NCI-H2196 treated with DMSO at 0.1 percent for 48 hours (cell line): Measurements from ENCODE around the gene NOTCH2NLA.
"Not testable (repeated sequence)": the region's sequence is repeated elsewhere in the genome, so short reads cannot be mapped to it uniquely, and the experiment has no call there.

Experiments
- DNase-seq: peaks from one replicate; lab custom pipeline; 2025; ENCODE audit not compliant: unreplicated experiment; lab: John Stamatoyannopoulos, UW

Gene NOTCH2NLA

GRCh38 chr1:146228710-146229477 lies at the start of gene NOTCH2NLA:
Gene NOTCH2NLA, minus strand, starts transcription at chr1:146229021. Its CDS starts 39,684 bp downstream, at chr1:146189337.
- not testable (repeated sequence) for DNase-seq

- DNase-seq, result not testable (repeated sequence)
These were observed 49.5 kb upstream of the NOTCH2NLA start for GRCh38 chr1:146278346-146278745.

GRCh38 chr1:146277087-146277486 lies 48.3 kb upstream of the NOTCH2NLA start:
- DNase-seq, result not testable (repeated sequence)

- DNase-seq, result not testable (repeated sequence)
These were observed 45.3 kb upstream of the NOTCH2NLA start for GRCh38 chr1:146274083-146274482.

- DNase-seq, result not testable (repeated sequence)
These were observed 44.4 kb upstream of the NOTCH2NLA start for GRCh38 chr1:146273194-146273593.

- DNase-seq, result not testable (repeated sequence)
These were observed 43.9 kb upstream of the NOTCH2NLA start for GRCh38 chr1:146272734-146273133.

GRCh38 chr1:146271977-146272376 lies 43.2 kb upstream of the NOTCH2NLA start:
- DNase-seq, result not testable (repeated sequence)

- not testable (repeated sequence) for DNase-seq
These were observed 41.3 kb upstream of the NOTCH2NLA start for GRCh38 chr1:146270129-146270528.

GRCh38 chr1:146266179-146266748 lies 37.4 kb upstream of the NOTCH2NLA start:
- DNase-seq, result not testable (repeated sequence)

GRCh38 chr1:146264761-146265160 lies 35.9 kb upstream of the NOTCH2NLA start:
- DNase-seq, result not testable (repeated sequence)

GRCh38 chr1:146260006-146260730 lies 31.3 kb upstream of the NOTCH2NLA start:
- DNase-seq, result not testable (repeated sequence)

- not testable (repeated sequence) for DNase-seq
These were observed 29.3 kb upstream of the NOTCH2NLA start for GRCh38 chr1:146257992-146258552.

- DNase-seq, result not testable (repeated sequence)
These were observed 25.9 kb upstream of the NOTCH2NLA start for GRCh38 chr1:146254569-146255197.

GRCh38 chr1:146253249-146253855 lies 24.5 kb upstream of the NOTCH2NLA start:
- not testable (repeated sequence) for DNase-seq

GRCh38 chr1:146251523-146251922 lies 22.7 kb upstream of the NOTCH2NLA start:
- not testable (repeated sequence) for DNase-seq

GRCh38 chr1:146248643-146249042 lies 19.8 kb upstream of the NOTCH2NLA start:
- DNase-seq, result not testable (repeated sequence)

GRCh38 chr1:146236626-146237025 lies 7.8 kb upstream of the NOTCH2NLA start:
- not testable (repeated sequence) for DNase-seq

GRCh38 chr1:146236026-146236601 lies 7.3 kb upstream of the NOTCH2NLA start:
- DNase-seq, result not testable (repeated sequence)

- not testable (repeated sequence) for DNase-seq
These were observed 608 bp downstream of the NOTCH2NLA start for GRCh38 chr1:146228144-146228682.

- not testable (repeated sequence) for DNase-seq
These were observed 54.3 kb downstream of the NOTCH2NLA start for GRCh38 chr1:146174531-146174930.
